Measurements from ENCODE around the gene HBB.
"Not testable (repeated sequence)": the region's sequence is repeated elsewhere in the genome, so short reads cannot be mapped to it uniquely, and the experiment has no call there.

Gene HBB

DNA sequence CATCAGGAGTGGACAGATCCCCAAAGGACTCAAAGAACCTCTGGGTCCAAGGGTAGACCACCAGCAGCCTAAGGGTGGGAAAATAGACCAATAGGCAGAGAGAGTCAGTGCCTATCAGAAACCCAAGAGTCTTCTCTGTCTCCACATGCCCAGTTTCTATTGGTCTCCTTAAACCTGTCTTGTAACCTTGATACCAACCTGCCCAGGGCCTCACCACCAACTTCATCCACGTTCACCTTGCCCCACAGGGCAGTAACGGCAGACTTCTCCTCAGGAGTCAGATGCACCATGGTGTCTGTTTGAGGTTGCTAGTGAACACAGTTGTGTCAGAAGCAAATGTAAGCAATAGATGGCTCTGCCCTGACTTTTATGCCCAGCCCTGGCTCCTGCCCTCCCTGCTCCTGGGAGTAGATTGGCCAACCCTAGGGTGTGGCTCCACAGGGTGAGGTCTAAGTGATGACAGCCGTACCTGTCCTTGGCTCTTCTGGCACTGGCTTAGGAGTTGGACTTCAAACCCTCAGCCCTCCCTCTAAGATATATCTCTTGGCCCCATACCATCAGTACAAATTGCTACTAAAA lies at the start of gene HBB:
HBB (minus strand) TSS at position 340 of the 579 bp plus-strand sequence; CDS start at position 290, 50 bp downstream.
- DNase-seq: no peak

DNA sequence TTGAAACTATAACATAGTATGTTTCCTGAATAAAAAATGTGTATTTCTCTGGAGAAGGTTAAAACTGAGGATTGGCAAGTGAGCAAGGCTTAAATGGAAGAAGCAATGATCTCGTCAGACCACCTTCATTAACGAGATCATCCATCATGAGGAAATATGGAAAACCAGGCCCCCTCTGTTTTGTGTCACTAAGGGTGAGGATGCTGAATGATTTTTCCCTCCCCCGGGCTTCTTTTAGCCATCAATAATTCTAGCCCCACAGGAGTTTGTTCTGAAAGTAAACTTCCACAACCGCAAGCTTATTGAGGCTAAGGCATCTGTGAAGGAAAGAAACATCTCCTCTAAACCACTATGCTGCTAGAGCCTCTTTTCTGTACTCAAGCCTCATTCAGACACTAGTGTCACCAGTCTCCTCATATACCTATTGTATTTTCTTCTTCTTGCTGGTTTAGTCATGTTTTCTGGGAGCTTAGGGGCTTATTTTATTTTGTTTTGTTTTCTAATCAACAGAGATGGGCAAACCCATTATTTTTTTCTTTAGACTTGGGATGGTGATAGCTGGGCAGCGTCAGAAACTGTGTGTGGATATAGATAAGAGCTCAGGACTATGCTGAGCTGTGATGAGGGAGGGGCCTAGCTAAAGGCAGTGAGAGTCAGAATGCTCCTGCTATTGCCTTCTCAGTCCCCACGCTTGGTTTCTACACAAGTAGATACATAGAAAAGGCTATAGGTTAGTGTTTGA lies 48.7 kb upstream of the HBB start:
- DNase-seq: no peak

DNA sequence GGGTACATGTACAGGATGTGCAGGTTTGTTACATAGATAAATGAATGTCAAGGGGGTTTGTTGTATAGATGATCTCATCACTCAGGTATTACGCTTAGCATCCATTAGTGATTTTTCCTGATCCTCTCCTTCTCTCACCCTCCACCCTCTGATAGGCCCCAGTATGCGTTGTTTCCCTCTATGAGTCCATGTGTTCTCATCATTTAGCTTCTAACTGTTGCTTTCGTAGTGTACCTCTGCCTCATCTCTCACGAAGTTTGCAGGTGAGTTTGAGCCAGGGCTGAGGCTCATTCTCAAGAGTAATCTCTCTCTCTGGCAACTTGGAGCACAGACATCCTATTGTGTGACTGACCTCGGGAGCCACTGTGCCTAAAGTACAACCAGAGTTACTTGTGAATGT lies 47.5 kb upstream of the HBB start:
- DNase-seq: no peak

DNA sequence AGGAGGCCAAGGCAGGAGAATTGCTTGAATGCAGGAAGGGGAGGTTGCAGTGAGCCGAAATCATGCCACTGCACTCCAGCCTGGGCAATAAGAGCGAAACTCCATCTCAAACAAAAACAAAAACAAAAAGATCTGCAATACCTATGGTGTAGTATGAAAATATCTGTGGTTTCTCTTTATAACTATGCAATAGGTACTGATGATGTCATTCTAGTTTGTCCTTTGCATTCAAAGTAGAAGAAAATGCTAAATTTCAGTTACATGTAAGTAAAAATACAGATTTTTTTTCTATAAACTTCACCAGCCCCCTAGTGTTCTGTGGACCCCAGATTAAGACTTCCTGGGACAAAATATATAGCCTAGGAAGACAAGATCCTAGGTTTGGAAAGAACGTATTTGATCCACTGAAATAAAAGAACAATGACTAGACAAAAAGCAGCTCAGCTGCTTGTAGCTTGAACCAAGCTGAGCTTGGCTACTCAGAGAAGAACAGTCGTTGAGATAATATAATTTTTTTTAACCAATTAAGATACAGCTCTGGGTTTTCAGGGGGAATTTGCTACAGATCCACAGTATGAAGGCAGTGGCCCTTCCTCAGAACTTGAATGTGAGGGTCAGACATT lies 45.6 kb upstream of the HBB start:
- DNase-seq: no peak

DNA sequence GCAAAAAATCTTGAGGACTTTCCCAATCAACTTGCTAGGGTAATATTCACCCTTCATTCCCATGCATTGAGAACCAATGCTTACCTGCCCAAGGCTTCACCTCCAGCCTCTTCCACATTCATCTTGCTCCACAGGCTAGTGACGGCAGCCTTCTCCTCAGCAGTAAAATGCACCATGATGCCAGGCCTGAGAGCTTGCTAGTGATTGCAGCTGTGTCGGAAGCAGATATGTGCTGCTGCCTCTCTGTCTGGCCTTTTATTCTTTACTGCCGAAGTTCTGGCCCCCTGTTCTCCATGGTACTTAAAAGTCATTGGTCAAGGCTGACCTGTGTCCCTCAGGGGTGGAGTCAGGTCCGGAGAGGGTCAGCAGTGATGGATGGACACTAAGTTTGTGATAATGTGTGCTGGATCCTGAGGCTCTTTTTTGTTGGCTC lies 42.9 kb upstream of the HBB start, which contains the start of gene HBE1:
HBE1 (minus strand) TSS at position 231 of the 433 bp plus-strand sequence; CDS start at position 176, 55 bp downstream.
- DNase-seq: no peak

DNA sequence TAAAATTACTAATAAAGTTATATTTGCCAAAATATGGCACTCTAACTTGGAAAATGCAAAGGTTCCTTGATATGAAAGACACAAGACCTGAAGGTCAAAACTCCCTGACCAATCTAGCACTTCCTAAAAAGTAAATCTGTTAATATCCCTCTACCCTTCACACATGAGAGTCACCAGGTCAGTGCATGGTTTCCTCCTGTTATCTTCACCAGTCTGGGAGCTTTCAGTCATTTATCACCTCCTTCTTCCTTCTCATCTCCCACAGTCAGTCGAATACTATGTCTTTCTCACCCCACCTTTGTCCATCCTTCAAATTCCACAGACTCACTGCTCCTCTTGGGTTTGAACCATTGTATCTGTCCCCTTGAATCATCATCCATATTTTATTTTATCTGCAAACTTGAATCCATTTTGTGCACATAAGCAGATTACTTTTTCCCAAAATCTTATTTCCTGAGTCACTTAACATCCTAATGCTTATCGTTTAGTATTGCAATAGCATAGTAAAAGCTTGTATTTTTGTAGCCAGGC lies 40.2 kb upstream of the HBB start:
- DNase-seq: no peak

DNA sequence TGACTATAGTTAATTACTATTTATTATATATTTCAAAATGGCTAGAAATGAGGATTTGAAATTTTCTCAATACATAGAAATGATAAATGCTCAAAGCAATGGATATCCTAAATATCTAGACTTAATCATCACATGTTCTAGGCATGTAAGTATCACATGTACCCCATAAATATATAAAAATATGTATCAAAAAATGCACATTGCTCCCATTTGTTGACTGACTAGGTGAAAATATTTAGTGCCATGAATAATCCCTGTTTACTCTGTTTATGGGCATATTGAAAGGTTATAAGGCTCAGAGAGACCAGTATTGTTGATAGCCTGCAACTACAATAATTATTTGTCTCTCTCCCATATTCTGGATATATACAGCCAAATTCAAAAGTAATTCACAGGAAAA lies 39.7 kb upstream of the HBB start:
- no peak for DNase-seq

DNA sequence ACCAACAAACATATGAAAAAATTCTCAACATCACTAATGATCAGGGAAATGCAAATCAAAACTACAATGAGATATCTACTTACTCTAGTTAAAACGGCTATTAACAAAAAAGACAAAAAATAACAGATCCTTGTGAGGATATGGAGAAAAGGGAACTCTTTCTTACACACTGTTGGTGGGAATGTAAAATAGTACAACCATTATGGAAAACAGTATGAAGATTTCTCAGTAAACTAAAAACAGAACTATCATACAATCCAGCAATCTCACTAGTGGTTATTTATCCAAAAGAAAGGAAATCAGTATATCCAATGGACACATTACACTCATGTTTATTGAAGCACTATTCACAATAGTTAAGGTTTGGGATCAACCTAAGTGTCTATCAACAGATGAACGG lies 39.0 kb upstream of the HBB start:
- DNase-seq: no peak

DNA sequence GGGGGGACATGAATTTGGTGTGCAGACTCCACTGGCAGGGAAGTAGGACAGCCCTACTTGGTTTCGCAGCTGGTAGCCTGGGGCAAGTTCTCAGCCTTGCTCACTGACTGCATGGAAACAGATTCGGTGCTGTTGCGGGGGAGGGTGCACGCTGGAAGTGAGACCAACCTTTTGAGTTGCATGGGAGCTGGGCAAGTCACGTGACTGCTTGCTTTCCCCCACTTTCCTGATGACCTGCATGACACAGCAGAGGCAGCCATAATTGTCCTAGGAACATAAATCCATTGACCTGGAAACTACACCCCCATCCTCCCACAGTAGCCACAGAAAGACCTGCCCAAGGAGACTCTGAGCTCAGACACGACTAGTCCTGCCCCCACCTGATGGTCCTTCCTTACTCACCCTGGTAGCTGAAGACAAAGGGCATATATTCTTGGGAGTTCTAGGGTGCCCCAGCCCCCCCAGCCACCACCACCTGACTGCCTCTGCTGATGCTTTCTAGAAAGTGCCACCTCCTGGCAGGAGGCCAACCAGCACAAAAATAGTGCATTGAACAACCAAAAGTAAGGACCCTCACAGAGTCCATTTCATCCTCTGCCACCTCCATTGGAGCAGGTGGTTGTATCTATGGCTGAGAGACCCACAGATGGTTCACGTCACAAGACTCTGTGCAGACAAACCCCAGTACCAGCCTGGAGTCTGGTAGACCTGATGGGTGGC lies 31.8 kb upstream of the HBB start:
- no peak for DNase-seq

DNA sequence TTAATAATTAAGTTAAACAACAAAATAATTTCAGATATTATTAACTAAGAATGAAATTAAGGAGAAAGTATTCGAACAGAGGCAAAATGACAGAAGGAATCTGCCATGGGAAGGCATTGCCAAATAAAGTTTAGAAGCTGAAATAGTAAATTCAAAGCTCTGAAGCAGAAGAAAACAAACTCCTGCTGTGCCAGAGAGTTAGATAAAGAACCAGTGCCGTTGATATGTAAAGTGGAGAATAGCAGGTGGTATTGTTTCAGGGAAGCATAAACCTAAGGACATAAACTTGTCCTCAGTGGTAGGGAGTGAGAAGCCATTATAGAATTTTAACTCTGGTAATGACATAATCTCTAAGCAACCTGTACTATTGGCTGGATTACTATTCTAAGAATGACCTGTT lies 30.4 kb upstream of the HBB start:
- no peak for DNase-seq

DNA sequence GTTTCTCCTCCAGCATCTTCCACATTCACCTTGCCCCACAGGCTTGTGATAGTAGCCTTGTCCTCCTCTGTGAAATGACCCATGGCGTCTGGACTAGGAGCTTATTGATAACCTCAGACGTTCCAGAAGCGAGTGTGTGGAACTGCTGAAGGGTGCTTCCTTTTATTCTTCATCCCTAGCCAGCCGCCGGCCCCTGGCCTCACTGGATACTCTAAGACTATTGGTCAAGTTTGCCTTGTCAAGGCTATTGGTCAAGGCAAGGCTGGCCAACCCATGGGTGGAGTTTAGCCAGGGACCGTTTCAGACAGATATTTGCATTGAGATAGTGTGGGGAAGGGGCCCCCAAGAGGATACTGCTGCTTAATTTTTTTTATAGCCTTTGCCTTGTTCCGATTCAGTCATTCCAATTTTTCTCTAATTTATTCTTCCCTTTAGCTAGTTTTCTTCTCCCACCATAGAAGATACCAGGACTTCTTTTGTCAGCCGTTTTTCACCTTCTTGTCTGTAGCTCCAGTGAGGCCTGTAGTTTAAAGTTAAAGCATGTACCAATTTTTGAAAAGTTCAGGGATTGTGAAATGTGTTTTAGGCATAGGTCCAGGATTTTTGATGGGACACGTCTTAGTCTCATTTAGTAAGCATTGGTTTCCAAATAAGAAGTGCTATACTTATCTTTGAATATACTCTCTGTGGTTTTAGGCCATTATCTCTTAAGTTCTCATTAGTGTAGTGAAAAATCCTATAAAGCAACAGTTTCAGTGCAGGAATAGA lies 28.0 kb upstream of the HBB start, which contains the start of gene HBG2:
HBG2 (minus strand) TSS at position 136 of the 768 bp plus-strand sequence; CDS start at position 83, 53 bp downstream.
- not testable (repeated sequence) for DNase-seq

DNA sequence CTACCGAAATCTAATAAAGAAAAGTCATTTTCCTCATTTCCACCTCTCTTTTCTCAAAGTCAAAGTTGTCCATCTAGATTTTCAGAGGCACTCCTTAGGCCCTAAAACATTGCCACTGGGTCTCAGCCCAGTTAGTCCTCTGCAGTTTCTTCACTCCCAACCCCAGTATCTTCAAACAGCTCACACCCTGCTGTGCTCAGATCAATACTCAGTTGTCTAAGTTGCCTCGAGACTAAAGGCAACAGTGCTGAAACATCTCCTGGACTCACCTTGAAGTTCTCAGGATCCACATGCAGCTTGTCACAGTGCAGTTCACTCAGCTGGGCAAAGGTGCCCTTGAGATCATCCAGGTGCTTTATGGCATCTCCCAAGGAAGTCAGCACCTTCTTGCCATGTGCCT lies 27.2 kb upstream of the HBB start:
- DNase-seq: not testable (repeated sequence)

DNA sequence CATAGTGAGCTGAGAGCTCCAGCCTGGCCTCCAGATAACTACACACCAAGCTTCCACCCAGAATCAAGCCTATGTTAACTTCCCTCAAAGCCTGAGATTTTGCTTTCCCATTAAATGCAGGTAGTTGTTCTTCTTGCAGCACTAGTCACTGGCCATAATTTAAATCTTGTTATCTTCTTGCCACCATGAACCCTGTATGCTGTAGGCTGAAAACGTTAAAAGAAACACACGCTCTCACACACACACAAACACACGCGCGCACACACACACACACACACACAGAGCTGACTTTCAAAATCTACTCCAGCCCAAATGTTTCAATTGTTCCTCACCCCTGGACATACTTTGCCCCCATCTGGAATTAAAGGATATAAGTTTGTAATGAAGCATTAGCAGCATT lies 26.6 kb upstream of the HBB start:
- not testable (repeated sequence) for DNase-seq

DNA sequence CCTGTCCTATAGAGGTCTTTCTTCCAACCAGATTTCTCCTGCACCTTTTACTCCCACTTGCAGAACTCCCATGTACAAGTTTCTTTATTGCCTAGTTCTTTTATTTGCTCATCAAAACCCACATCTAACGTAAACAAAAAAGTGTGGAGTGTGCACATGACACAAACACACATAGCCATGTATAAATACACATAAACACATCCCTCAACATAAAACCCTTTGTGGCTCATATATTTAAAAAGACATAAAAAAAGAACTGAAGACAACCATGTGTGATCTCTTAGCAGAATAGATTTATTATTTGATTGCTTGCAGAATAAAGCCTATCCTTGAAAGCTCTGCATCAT lies 26.0 kb upstream of the HBB start:
- DNase-seq: no peak

DNA sequence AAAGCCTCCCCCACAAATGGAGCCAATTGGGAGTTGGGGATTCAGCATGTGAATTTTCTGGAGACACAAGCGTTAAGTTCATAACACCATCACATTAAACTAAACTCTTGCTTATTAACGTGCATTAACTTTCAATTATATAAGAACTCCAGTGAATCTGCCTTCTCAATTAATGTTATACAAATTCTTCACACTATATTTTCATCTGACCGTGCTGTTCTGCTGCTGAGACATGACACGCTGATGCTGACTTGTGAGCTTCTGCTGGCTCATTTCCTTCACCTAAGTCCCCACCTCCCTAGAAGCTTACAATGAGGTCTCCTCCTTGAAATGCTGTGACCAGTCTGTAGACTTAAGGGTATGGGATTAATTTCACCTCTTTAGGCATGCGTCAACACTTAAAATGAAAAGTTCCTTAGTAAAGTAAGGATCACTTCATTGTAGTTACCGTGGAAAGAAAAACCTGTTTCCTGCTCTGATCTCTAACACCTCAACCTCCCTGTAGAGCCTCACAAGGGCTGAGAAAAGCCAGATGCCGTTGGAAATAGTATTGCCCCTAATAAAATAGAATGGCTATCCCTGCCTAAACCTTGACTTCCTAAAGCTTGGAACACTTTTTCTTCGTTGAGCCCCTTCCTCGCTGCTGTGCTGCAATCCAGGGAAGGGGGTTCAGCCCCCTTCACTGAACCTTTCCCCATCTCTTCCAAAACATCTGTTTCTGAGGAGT lies 25.5 kb upstream of the HBB start:
- no peak for DNase-seq

DNA sequence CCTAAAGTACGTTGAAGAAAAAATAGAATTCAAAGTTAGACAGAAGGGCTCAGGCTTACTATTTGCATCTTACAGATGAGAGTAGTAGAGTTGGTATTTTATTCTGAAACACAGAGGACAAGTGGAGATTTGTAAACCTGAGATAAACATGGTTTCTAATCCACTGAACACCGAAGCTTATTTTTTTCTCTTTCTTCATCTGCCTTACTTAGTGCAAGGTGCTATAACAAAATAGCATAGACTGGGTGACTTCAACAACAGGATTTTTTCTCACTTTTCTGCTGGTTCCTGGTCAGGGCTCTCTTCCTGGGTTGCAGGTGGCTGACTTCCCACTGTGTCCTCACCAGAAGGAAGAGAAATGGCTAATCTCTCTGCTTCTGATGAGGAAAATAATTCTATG lies 24.9 kb upstream of the HBB start:
- no peak for DNase-seq

DNA sequence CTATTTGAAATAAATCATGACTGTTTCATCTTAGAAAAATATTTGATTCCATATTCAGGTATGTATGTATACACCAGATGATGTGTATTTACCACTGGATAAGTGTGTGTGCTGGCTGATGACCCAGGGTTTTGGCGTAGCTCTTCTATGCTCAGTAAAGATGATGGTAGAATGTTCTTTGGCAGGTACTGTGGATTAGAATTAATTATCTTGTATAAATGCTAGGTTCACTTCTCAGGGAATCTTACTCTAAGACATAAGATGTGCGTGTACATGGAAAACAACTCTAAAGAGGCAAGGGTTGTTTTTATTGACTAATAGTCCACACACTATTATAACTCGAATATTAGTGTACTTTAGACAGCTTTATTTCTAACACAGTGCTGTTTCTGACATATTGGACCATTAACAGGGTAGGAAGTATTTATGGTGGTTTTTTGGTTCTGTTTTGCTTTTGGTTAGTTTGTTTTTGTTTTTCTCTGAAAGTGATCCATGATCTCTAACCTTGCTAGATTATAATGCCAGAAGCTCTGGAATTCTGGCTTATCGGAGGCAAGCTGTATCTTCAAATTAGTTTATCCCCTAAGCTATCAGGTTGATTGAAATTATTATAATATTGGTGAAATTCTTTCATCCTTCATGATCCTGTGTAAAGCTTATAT lies 23.8 kb upstream of the HBB start:
- DNase-seq: no peak

DNA sequence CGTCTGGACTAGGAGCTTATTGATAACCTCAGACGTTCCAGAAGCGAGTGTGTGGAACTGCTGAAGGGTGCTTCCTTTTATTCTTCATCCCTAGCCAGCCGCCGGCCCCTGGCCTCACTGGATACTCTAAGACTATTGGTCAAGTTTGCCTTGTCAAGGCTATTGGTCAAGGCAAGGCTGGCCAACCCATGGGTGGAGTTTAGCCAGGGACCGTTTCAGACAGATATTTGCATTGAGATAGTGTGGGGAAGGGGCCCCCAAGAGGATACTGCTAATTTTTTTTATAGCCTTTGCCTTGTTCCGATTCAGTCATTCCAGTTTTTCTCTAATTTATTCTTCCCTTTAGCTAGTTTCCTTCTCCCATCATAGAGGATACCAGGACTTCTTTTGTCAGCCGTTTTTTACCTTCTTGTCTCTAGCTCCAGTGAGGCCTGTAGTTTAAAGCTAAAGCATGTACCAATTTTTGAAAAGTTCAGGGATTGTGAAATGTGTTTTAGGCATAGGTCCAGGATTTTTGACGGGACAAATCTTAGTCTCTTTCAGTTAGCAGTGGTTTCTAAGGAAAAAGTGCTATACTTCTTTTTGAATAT lies 23.0 kb upstream of the HBB start, which contains the start of gene HBG1:
HBG1 (minus strand) TSS at position 51 of the 590 bp plus-strand sequence. CDS start 53 bp downstream, outside the sequence.
- not testable (repeated sequence) for DNase-seq

DNA sequence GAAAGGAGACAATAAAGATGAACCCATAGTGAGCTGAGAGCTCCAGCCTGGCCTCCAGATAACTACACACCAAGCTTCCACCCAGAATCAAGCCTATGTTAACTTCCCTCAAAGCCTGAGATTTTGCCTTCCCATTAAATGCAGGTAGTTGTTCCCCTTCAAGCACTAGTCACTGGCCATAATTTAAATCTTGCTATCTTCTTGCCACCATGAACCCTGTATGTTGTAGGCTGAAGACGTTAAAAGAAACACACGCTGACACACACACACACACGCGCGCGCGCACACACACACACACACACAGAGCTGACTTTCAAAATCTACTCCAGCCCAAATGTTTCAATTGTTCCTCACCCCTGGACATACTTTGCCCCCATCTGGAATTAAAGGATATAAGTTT lies 21.6 kb upstream of the HBB start:
- not testable (repeated sequence) for DNase-seq

DNA sequence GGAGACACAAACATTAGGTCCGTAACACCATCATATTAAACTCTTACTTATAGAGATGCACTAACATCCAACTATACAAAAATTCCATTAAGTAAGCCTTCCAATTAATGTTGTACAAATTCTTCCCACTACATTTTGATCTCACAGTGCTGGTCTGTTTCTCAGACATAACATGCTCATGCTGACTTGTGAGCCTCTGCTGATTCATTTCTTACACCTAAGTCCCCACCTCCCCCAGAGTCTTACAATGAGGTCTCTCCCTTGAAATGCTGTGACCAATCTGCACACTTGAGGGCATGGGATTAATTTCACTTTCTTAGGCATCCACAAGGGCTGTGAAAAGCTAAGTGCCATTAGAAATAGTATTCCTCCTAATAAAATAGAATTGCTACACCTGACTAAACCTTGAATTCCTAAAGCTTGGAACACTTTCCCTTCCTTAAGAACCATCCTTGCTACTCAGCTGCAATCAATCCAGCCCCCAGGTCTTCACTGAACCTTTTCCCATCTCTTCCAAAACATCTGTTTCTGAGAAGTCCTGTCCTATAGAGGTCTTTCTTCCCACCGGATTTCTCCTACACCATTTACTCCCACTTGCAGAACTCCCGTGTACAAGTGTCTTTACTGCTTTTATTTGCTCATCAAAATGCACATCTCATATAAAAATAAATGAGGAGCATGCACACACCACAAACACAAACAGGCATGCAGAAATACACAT lies 20.8 kb upstream of the HBB start:
- DNase-seq: no peak

Measured in activated effector memory CD4-positive, alpha-beta T cell treated with Interleukin-2 at 50 U/mL for 16 hours (primary cell).